SK-N-SH treated with all-trans-retinoic acid at 6 μM for 48 hours (cell line): Measurements from ENCODE around the gene MPI.
A peak's percentile ranks its signal among the peaks of the same experiment; 100 is the strongest.

ENCODE experiments used
- ATAC-seq: fragments of 200-7000 bp; cut with Tn5 transposase; 3 replicates; pipeline ENCODE4 v1.9.1; 2020; ENCODE audit warnings: mild to moderate bottlenecking, moderate library complexity
- ARNTL ChIP-seq: fragments of 450-650 bp; formaldehyde crosslinking; IDR thresholded peaks from 2 replicates; pipeline ENCODE4 v1.5.0; 2020; ENCODE audit warnings: low read depth, mild to moderate bottlenecking, moderate library complexity, borderline replicate concordance
- ESRRG ChIP-seq: fragments of 250-450 bp; sonication (Bioruptor Pico); IDR thresholded peaks from 2 replicates; pipeline ENCODE4 v1.6.1; 2021; ENCODE audit warnings: mild to moderate bottlenecking
- GLIS3 ChIP-seq: fragments of 250-450 bp; sonication (Bioruptor Pico); IDR thresholded peaks from 2 replicates; pipeline ENCODE4 v1.5.0; 2020; ENCODE audit warnings: mild to moderate bottlenecking, moderate library complexity
- ISL1 ChIP-seq: fragments of 250-450 bp; sonication (Bioruptor Pico); IDR thresholded peaks from 2 replicates; pipeline ENCODE4 v2.1.2; 2022; ENCODE audit warnings: mild to moderate bottlenecking, moderate library complexity
- OSR1 ChIP-seq: fragments of 250-450 bp; sonication (Bioruptor Pico); IDR thresholded peaks from 2 replicates; pipeline ENCODE4 v1.8.0; 2022; ENCODE audit warnings: moderate library complexity, mild to moderate bottlenecking, inconsistent platforms
- PPARA ChIP-seq: fragments of 250-450 bp; sonication (Bioruptor Pico); IDR thresholded peaks from 2 replicates; pipeline ENCODE4 v1.5.0; 2020; ENCODE audit warnings: mild to moderate bottlenecking, borderline replicate concordance
- RARB ChIP-seq: fragments of 250-450 bp; sonication (Bioruptor Pico); IDR thresholded peaks from 2 replicates; pipeline ENCODE4 v1.8.0; 2021; ENCODE audit warnings: mild to moderate bottlenecking, moderate library complexity
- SNAI2 ChIP-seq: fragments of 250-450 bp; sonication (Bioruptor Pico); IDR thresholded peaks from 2 replicates; pipeline ENCODE4 v1.5.0; 2020; ENCODE audit warnings: mild to moderate bottlenecking, moderate library complexity
- TCF4 ChIP-seq: fragments of 250-450 bp; sonication (Bioruptor Pico); IDR thresholded peaks from 2 replicates; pipeline ENCODE4 v1.8.0; 2021; ENCODE audit warnings: mild to moderate bottlenecking, moderate library complexity, borderline replicate concordance
- TOX ChIP-seq: fragments of 250-450 bp; sonication (Bioruptor Pico); IDR thresholded peaks from 2 replicates; pipeline ENCODE4 v1.8.0; 2021; ENCODE audit warnings: mild to moderate bottlenecking, moderate library complexity, borderline replicate concordance
- ZC3H10 ChIP-seq: fragments of 250-450 bp; sonication (Bioruptor Pico); IDR thresholded peaks from 2 replicates; pipeline ENCODE4 v1.5.1; 2021; ENCODE audit warnings: mild to moderate bottlenecking, moderate library complexity
- ZFP3 ChIP-seq: fragments of 250-450 bp; sonication (Bioruptor Pico); IDR thresholded peaks from 2 replicates; pipeline ENCODE4 v1.5.0; 2020; ENCODE audit warnings: mild to moderate bottlenecking, moderate library complexity
- ZFP30 ChIP-seq: fragments of 450-650 bp; formaldehyde crosslinking; IDR thresholded peaks from 2 replicates; pipeline ENCODE4 v1.5.0; 2022; ENCODE audit warnings: mild to moderate bottlenecking, moderate library complexity
- ZNF565 ChIP-seq: fragments of 450-650 bp; formaldehyde crosslinking; conservative IDR thresholded peaks from 2 replicates; pipeline ENCODE4 v1.5.0; 2020; ENCODE audit warnings: low read depth, mild to moderate bottlenecking, moderate library complexity
- ZNF70 ChIP-seq: fragments of 450-650 bp; formaldehyde crosslinking; IDR thresholded peaks from 2 replicates; pipeline ENCODE4 v1.5.0; 2020; ENCODE audit warnings: mild to moderate bottlenecking, moderate library complexity
- ZNF8 ChIP-seq: fragments of 450-650 bp; formaldehyde crosslinking; IDR thresholded peaks from 2 replicates; pipeline ENCODE4 v1.5.0; 2020; ENCODE audit warnings: mild to moderate bottlenecking, moderate library complexity
- TF ChIP-seq, protein P1 (sequence below): fragments of 250-450 bp; sonication (Bioruptor Pico); IDR thresholded peaks from 2 replicates; pipeline ENCODE4 v1.8.0; 2020; ENCODE audit warnings: mild to moderate bottlenecking, moderate library complexity, borderline replicate concordance
- TF ChIP-seq, protein P2 (sequence below): fragments of 250-450 bp; sonication (Bioruptor Pico); IDR thresholded peaks from 2 replicates; pipeline ENCODE4 v1.5.0; 2020; ENCODE audit warnings: mild to moderate bottlenecking, moderate library complexity
- TF ChIP-seq, protein P3 (sequence below): fragments of 250-450 bp; sonication (Bioruptor Pico); IDR thresholded peaks from 2 replicates; pipeline ENCODE4 v1.5.1; 2021; ENCODE audit warnings: mild to moderate bottlenecking, moderate library complexity
- TF ChIP-seq, protein P4 (sequence below): fragments of 250-450 bp; sonication (Bioruptor Pico); IDR thresholded peaks from 2 replicates; pipeline ENCODE4 v1.8.0; 2021; ENCODE audit warnings: low read depth, mild to moderate bottlenecking, moderate library complexity, borderline replicate concordance

The MPI gene

DNA sequence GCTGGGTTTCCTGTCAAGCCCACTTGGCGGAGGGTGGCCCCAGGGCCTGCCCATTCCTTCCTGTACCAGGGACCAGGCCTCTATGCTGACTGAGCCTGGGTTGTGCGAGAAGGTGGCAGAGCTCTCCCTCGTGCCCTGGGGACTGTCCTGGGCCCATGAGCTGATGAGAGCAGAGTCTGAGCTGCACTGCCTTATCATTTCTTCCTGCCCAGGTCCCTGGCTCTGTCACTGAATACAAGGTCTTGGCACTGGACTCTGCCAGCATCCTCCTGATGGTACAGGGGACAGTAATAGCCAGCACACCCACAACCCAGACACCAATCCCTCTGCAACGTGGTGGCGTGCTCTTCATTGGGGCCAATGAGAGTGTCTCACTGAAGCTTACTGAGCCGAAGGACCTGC, 7.5 kb downstream of the MPI start (continued):
- TF ChIP-seq, protein P1, sequence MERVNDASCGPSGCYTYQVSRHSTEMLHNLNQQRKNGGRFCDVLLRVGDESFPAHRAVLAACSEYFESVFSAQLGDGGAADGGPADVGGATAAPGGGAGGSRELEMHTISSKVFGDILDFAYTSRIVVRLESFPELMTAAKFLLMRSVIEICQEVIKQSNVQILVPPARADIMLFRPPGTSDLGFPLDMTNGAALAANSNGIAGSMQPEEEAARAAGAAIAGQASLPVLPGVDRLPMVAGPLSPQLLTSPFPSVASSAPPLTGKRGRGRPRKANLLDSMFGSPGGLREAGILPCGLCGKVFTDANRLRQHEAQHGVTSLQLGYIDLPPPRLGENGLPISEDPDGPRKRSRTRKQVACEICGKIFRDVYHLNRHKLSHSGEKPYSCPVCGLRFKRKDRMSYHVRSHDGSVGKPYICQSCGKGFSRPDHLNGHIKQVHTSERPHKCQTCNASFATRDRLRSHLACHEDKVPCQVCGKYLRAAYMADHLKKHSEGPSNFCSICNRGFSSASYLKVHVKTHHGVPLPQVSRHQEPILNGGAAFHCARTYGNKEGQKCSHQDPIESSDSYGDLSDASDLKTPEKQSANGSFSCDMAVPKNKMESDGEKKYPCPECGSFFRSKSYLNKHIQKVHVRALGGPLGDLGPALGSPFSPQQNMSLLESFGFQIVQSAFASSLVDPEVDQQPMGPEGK (CRISPR knock-in tag): no peak
- TF ChIP-seq TOX (CRISPR knock-in tag): no peak
- no peak for TF ChIP-seq ZFP3 (CRISPR knock-in tag)
- TF ChIP-seq SNAI2 (CRISPR knock-in tag): no peak
- no peak for TF ChIP-seq ZFP30 (CRISPR knock-in tag)
- TF ChIP-seq ZNF70: no peak
- no peak for TF ChIP-seq ISL1 (CRISPR knock-in tag)
- TF ChIP-seq RARB (CRISPR knock-in tag): no peak

DNA sequence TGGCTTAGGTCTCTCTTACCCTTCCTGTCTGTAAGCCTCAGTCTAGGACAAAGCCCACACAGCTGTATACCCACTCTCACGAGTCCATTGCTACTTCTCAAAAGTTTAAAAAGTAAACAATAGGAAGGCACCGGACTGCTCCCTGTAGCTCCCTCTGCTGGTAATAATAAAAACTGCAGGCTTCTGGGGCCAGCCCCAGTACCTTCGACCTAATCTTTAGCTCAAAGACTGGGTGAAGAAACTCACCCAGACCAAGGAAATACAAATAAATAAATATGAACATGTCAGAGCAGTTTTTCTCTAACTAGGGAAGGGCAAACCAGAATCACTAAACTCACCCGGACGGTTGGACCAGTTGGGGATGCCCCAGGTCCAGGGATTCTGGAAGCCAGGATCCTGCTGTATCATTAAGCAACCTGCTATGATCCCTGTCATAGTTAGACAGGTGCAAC, 11.8 kb downstream of the MPI start:
- peak; percentile 41 for ATAC-seq

More for the DNA sequence above, 11.8 kb downstream of the MPI start:
- TF ChIP-seq ZNF565 (CRISPR knock-in tag): no peak
- no peak for TF ChIP-seq RARB (CRISPR knock-in tag)
- TF ChIP-seq ZFP3 (CRISPR knock-in tag): no peak
- TF ChIP-seq SNAI2 (CRISPR knock-in tag): no peak
- TF ChIP-seq, protein P2, sequence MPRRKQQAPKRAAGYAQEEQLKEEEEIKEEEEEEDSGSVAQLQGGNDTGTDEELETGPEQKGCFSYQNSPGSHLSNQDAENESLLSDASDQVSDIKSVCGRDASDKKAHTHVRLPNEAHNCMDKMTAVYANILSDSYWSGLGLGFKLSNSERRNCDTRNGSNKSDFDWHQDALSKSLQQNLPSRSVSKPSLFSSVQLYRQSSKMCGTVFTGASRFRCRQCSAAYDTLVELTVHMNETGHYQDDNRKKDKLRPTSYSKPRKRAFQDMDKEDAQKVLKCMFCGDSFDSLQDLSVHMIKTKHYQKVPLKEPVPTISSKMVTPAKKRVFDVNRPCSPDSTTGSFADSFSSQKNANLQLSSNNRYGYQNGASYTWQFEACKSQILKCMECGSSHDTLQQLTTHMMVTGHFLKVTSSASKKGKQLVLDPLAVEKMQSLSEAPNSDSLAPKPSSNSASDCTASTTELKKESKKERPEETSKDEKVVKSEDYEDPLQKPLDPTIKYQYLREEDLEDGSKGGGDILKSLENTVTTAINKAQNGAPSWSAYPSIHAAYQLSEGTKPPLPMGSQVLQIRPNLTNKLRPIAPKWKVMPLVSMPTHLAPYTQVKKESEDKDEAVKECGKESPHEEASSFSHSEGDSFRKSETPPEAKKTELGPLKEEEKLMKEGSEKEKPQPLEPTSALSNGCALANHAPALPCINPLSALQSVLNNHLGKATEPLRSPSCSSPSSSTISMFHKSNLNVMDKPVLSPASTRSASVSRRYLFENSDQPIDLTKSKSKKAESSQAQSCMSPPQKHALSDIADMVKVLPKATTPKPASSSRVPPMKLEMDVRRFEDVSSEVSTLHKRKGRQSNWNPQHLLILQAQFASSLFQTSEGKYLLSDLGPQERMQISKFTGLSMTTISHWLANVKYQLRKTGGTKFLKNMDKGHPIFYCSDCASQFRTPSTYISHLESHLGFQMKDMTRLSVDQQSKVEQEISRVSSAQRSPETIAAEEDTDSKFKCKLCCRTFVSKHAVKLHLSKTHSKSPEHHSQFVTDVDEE (CRISPR knock-in tag): no peak
- no peak for TF ChIP-seq ZNF8
- TF ChIP-seq, protein P3, sequence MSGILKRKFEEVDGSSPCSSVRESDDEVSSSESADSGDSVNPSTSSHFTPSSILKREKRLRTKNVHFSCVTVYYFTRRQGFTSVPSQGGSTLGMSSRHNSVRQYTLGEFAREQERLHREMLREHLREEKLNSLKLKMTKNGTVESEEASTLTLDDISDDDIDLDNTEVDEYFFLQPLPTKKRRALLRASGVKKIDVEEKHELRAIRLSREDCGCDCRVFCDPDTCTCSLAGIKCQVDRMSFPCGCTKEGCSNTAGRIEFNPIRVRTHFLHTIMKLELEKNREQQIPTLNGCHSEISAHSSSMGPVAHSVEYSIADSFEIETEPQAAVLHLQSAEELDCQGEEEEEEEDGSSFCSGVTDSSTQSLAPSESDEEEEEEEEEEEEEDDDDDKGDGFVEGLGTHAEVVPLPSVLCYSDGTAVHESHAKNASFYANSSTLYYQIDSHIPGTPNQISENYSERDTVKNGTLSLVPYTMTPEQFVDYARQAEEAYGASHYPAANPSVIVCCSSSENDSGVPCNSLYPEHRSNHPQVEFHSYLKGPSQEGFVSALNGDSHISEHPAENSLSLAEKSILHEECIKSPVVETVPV (CRISPR knock-in tag): no peak
- no peak for TF ChIP-seq TCF4 (CRISPR knock-in tag)
- no peak for TF ChIP-seq OSR1 (CRISPR knock-in tag)
- TF ChIP-seq, protein P4, sequence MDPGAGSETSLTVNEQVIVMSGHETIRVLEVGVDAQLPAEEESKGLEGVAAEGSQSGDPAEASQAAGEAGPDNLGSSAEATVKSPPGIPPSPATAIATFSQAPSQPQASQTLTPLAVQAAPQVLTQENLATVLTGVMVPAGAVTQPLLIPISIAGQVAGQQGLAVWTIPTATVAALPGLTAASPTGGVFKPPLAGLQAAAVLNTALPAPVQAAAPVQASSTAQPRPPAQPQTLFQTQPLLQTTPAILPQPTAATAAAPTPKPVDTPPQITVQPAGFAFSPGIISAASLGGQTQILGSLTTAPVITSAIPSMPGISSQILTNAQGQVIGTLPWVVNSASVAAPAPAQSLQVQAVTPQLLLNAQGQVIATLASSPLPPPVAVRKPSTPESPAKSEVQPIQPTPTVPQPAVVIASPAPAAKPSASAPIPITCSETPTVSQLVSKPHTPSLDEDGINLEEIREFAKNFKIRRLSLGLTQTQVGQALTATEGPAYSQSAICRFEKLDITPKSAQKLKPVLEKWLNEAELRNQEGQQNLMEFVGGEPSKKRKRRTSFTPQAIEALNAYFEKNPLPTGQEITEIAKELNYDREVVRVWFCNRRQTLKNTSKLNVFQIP (CRISPR knock-in tag): no peak
- TF ChIP-seq ESRRG (CRISPR knock-in tag): no peak
- no peak for TF ChIP-seq ISL1 (CRISPR knock-in tag)
- TF ChIP-seq ARNTL (CRISPR knock-in tag): no peak
- no peak for TF ChIP-seq ZNF70
- TF ChIP-seq PPARA (CRISPR knock-in tag): no peak
- TF ChIP-seq ZC3H10 (CRISPR knock-in tag): no peak
- TF ChIP-seq, protein P1 (CRISPR knock-in tag): no peak
- no peak for TF ChIP-seq GLIS3
